Measurements from ENCODE around the gene KCTD5.
"Not testable (repeated sequence)": the region's sequence is repeated elsewhere in the genome, so short reads cannot be mapped to it uniquely, and the experiment has no call there.

KCTD5 gene

GRCh38 chr16:2717383-2718263, 35.3 kb downstream of the KCTD5 start:
- no peak for TF ChIP-seq CTCF (IDR thresholded peaks at IDR 0.05; ENCODE audit: insufficient read depth, low read length, missing control alignments)
- no peak for DNase-seq (ENCODE audit: low read depth, low spot score)
- no peak overlapping the region for H3K4me3 ChIP-seq (ENCODE audit: low read depth, low read length)
- ChIA-PET POLR2A (interaction anchor here (0.8 kb wide), 1 partner anchor 35 kb away, joined by 3 read pairs; the partner anchor contains the start of gene KCTD5), CTCF (no interaction called here)

- H3K4me3 ChIP-seq (ENCODE audit: low read depth, low read length): no peak overlapping the region
- TF ChIP-seq CTCF (IDR thresholded peaks at IDR 0.05; ENCODE audit: insufficient read depth, low read length, missing control alignments): no peak
- DNase-seq (ENCODE audit: low read depth, low spot score): no peak
- ChIA-PET POLR2A (interaction anchor here (1.1 kb wide), 1 partner anchor 9 kb away, joined by 4 read pairs; no protein-coding TSS in a partner anchor), CTCF (interaction anchor here (0.6 to 1.5 kb wide), 3 partner anchors 9 to 149 kb away, joined by 3 to 6 read pairs (median 4); no protein-coding TSS in a partner anchor)
Observed at GRCh38 chr16:2719328-2720063, 37.2 kb downstream of the KCTD5 start.

DNA sequence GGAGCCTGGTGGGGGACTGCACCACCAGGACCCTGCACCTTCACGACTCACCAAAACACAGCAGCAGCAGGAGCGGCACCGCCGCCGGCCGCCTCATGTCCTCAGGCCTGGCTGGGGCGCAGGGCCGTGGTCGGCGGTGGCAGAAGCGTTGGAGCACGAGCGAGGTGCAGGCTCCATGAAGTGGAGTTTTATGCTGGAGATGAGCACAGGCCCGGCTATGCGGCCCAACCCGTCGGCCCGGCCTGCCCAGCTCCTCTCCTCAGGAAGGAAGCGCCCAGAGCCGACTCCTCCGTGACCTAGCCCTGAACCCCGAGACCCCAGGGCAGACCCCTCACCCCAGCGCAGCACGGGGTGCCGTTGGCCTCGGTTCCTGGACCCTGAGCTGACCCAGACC, 37.7 kb downstream of the KCTD5 start, which contains the start of gene PRSS27:
TSS of gene PRSS27 (minus strand) at position 161 of the 394 bp plus-strand sequence. CDS start at position 97, 64 bp downstream.
- TF ChIP-seq CTCF (IDR thresholded peaks at IDR 0.05; ENCODE audit: insufficient read depth, low read length, missing control alignments): no peak
- no peak for DNase-seq (ENCODE audit: low read depth, low spot score)
- H3K4me3 ChIP-seq (ENCODE audit: low read depth, low read length): peak within 1 kb of the TSS; percentile 64
- CTCF ChIA-PET: interaction anchor here (0.8 to 1.5 kb wide), 4 partner anchors 9 to 200 kb away, joined by 3 to 6 read pairs (median 4); no protein-coding TSS in a partner anchor
- POLR2A ChIA-PET: interaction anchor here (0.7 to 1.1 kb wide), 2 partner anchors 9 to 38 kb away, joined by 3 to 4 read pairs; partner anchors contain the start of gene KCTD5

GRCh38 chr16:2720719-2721633, 38.7 kb downstream of the KCTD5 start:
- ChIA-PET CTCF (interaction anchor here (0.8 to 1.5 kb wide), 4 partner anchors 8 to 199 kb away, joined by 3 to 6 read pairs (median 4); no protein-coding TSS in a partner anchor), POLR2A (interaction anchor here (0.7 kb wide), 1 partner anchor 39 kb away, joined by 3 read pairs; the partner anchor contains the start of gene KCTD5)
- peak overlapping the region; percentile 64 for H3K4me3 ChIP-seq (ENCODE audit: low read depth, low read length)
- peak; percentile 2 for DNase-seq (ENCODE audit: low read depth, low spot score)
- TF ChIP-seq CTCF (IDR thresholded peaks at IDR 0.05; ENCODE audit: insufficient read depth, low read length, missing control alignments): peak; percentile 61

- DNase-seq (ENCODE audit: low read depth, low spot score); POLR2A ChIA-PET: not testable (repeated sequence)
Observed at GRCh38 chr16:2721634-2722173, 39.4 kb downstream of the KCTD5 start.

More at GRCh38 chr16:2721634-2722173, 39.4 kb downstream of the KCTD5 start:
- CTCF ChIA-PET: interaction anchor here (0.9 to 1.4 kb wide), 3 partner anchors 13 to 100 kb away, joined by 3 read pairs; no protein-coding TSS in a partner anchor
- H3K4me3 ChIP-seq (ENCODE audit: low read depth, low read length): peak overlapping the region; percentile 64

Measured in AG04449 (cell line).